Vagina (tissue), 2 donors: ENCODE data around the gene GRM8. TPM values are rescaled to one million over a fixed set of nuclear protein-coding genes. Genes with fewer than 3 reads are reported as not detected.

Source experiments
- DNase-seq, 2 donors: peaks; one replicate each; pipeline ENCODE4 v3.0.0-alpha.2; 2017; ENCODE audit errors: extremely low spot score in 2 of 2
- H3K27ac ChIP-seq: fragments of 200-600 bp; sonication (generic); one replicate; pipeline ENCODE4 v1.5.1; 2019
- H3K27me3 ChIP-seq: fragments of 200-600 bp; sonication (generic); one replicate; pipeline ENCODE4 v1.5.1; 2019
- H3K36me3 ChIP-seq, 2 donors: fragments of 200-600 bp; sonication (generic); one replicate each; pipeline ENCODE4 v1.5.1; 2017 to 2019
- H3K4me1 ChIP-seq: fragments of 200-600 bp; sonication (generic); one replicate; pipeline ENCODE4 v1.5.1; 2019
- H3K4me3 ChIP-seq, 2 donors: fragments of 200-600 bp; sonication (generic); 1 replicate in 1 of 2; 2 replicates in 1 of 2; pipeline ENCODE4 v1.5.1; 2016 to 2019
- H3K9me3 ChIP-seq: fragments of 200-600 bp; sonication (generic); one replicate; pipeline ENCODE4 v1.5.1; 2019
- CTCF ChIP-seq, 3 experiments: fragments of 450-650 bp in 2 of 3; fragments of 200-600 bp in 1 of 3; sonication (generic) in 1 of 3; IDR thresholded peaks; one replicate each; pipeline ENCODE4 v1.5.1; 2017 to 2019; ENCODE audit warnings: antibody characterized with exemption in 3 of 3, mild to moderate bottlenecking in 2 of 3, moderate library complexity in 2 of 3
- POLR2A ChIP-seq, 2 donors: fragments of 450-650 bp; IDR thresholded peaks; one replicate each; pipeline ENCODE4 v1.6.1; 2017; ENCODE audit warnings: antibody characterized with exemption in 2 of 2, mild to moderate bottlenecking in 2 of 2, moderate library complexity in 2 of 2
- POLR2AphosphoS5 ChIP-seq, 2 donors: sonication (generic); formaldehyde crosslinking; IDR thresholded peaks; one replicate each; pipeline ENCODE4 v1.9.0; 2017; ENCODE audit warnings: antibody characterized with exemption in 2 of 2, mild to moderate bottlenecking in 2 of 2, low read depth in 1 of 2; ENCODE audit not compliant: insufficient read depth in 1 of 2
- intact Hi-C: fragments of 100-400 bp; cut with DNase I; formaldehyde crosslinking; loops from one replicate; pipeline ENCODE4 v1.15.1; 2023
- total RNA-seq: library from RNA; depleted of rRNA; stranded (reverse); fragments of >200 nt; gene quantifications from one replicate; pipeline ENCODE4 v1.2.3, GENCODE V29; 2016

Gene GRM8
- total RNA-seq, 1 donor from 2014 or later = not detected

GRCh38 chr7:127040042-127040441, 212.7 kb downstream of the GRM8 start:
- Histone ChIP-seq H3K9me3 (no peaks in the 10 kb centered on the region), H3K27me3 (no peaks in the 10 kb centered on the region), H3K27ac (no peak overlapping the region), H3K4me3 (no peak overlapping the region), H3K36me3 (no peaks in the 10 kb centered on the region), H3K4me1 (no peaks in the 10 kb centered on the region)
- DNase-seq = no peak
- TF ChIP-seq POLR2A (IDR thresholded peaks at IDR 0.05) = no peak
- TF ChIP-seq CTCF (IDR thresholded peaks at IDR 0.05) = no peak
- no peak for TF ChIP-seq POLR2AphosphoS5 (IDR thresholded peaks at IDR 0.05; ENCODE audit: insufficient read depth in 1 of 2, low read depth in 1 of 2)
- intact Hi-C loops = no loop called here

DNA sequence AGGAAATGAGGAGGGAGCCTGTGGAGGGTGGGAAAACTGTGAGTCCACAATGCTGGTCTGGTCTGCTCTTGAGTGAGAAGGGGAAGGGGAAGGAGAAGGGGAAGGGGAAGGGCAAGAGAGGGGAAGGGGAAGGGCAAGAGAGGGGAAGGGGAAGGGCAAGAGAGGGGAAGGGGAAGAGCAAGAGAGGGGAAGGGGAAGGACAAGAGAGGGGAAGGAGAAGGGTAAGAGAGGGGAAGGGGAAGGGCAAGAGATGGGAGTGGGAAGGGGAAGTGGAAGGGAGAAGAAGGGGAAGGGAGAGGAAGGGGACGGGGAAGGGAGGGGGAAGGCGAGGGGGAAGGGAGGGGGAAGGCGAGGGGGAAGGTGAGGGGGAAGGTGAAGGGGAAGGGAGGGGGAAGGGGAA, 213.2 kb downstream of the GRM8 start:
- Histone ChIP-seq H3K27me3 (no peaks in the 10 kb centered on the region), H3K27ac (no peak overlapping the region), H3K4me1 (no peaks in the 10 kb centered on the region), H3K4me3 (no peak overlapping the region), H3K9me3 (no peaks in the 10 kb centered on the region), H3K36me3 (no peaks in the 10 kb centered on the region)
- DNase-seq = no peak
- intact Hi-C loops = no loop called here
- TF ChIP-seq CTCF (IDR thresholded peaks at IDR 0.05) (no peak), POLR2A (IDR thresholded peaks at IDR 0.05) (no peak), POLR2AphosphoS5 (IDR thresholded peaks at IDR 0.05; ENCODE audit: insufficient read depth in 1 of 2, low read depth in 1 of 2) (no peak)

- intact Hi-C loops = no loop called here
- H3K9me3 ChIP-seq = no peaks in the 10 kb centered on the region
- no peak for TF ChIP-seq POLR2AphosphoS5 (IDR thresholded peaks at IDR 0.05; ENCODE audit: insufficient read depth in 1 of 2, low read depth in 1 of 2)
- TF ChIP-seq CTCF (IDR thresholded peaks at IDR 0.05) = no peak
- TF ChIP-seq POLR2A (IDR thresholded peaks at IDR 0.05) = no peak
- H3K4me3 ChIP-seq = no peak overlapping the region
- no peak for DNase-seq
- H3K27me3 ChIP-seq = no peaks in the 10 kb centered on the region
- no peaks in the 10 kb centered on the region for H3K4me1 ChIP-seq
- no peak overlapping the region for H3K27ac ChIP-seq
- no peaks in the 10 kb centered on the region for H3K36me3 ChIP-seq
Measured at GRCh38 chr7:127035203-127035849, 217.4 kb downstream of the GRM8 start.

DNA sequence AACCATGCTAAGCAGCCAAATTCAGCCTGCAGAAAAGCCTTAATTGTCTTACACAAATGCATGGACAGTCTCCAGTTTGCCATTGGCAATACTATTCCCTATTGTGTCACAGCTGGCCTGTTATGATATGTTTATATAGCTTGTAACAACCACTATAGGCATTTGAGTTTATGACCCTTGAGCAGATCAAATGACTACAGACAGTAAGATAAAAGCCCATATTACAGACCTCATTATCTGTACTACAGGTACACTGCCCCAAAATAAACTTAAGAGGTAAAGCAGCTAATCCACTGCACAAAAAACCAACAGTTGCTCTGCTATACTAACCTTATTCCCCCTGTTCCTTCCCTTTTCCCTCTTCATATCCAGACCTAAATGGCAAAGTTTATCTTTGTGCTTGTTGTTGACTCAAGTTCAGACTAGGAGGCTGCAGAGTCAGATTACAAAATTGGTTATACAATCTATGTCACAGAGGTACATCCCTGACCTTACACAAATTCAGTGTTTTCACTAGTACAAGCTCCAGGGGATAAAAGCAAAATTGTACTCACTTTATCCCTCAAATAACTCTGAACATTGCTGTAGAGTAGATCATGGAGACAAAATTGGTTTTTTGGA, 218.4 kb downstream of the GRM8 start:
- intact Hi-C loops = no loop called here
- Histone ChIP-seq H3K4me3 (no peak overlapping the region), H3K27me3 (no peaks in the 10 kb centered on the region), H3K27ac (no peak overlapping the region), H3K36me3 (no peaks in the 10 kb centered on the region), H3K9me3 (no peaks in the 10 kb centered on the region), H3K4me1 (no peaks in the 10 kb centered on the region)
- TF ChIP-seq POLR2AphosphoS5 (IDR thresholded peaks at IDR 0.05; ENCODE audit: insufficient read depth in 1 of 2, low read depth in 1 of 2) (no peak), POLR2A (IDR thresholded peaks at IDR 0.05) (no peak), CTCF (IDR thresholded peaks at IDR 0.05) (no peak)
- DNase-seq = no peak

- DNase-seq = no peak
- no peaks in the 10 kb centered on the region for H3K4me1 ChIP-seq
- no peak for TF ChIP-seq POLR2AphosphoS5 (IDR thresholded peaks at IDR 0.05; ENCODE audit: insufficient read depth in 1 of 2, low read depth in 1 of 2)
- H3K27ac ChIP-seq = no peak overlapping the region
- no peaks in the 10 kb centered on the region for H3K9me3 ChIP-seq
- no peaks in the 10 kb centered on the region for H3K36me3 ChIP-seq
- no peak overlapping the region for H3K4me3 ChIP-seq
- intact Hi-C loops = no loop called here
- no peaks in the 10 kb centered on the region for H3K27me3 ChIP-seq
Measured at GRCh38 chr7:127029823-127030222, 222.9 kb downstream of the GRM8 start.
